ENCODE data around the gene TPSAB1. TPM values are rescaled to one million over a fixed set of nuclear protein-coding genes. Genes with fewer than 3 reads are reported as not detected.

TPSAB1 gene
- total and polyA plus RNA-seq, 4 experiments from 2014 or later: not detected

- H3K36me3 ChIP-seq (ENCODE audit: insufficient read depth, low read length): no peaks in the 10 kb centered on the region
- no peaks in the 10 kb centered on the region for H3K9me3 Mint-ChIP-seq
- H3K36me3 Mint-ChIP-seq: no peaks in the 10 kb centered on the region
- no peak overlapping the region for H3K4me3 Mint-ChIP-seq
- H3K4me3 ChIP-seq (ENCODE audit: low read length in 2 of 2): no peak overlapping the region
- no peaks in the 10 kb centered on the region for H3K4me1 ChIP-seq (ENCODE audit: insufficient read depth, low read length)
- H3K27me3 Mint-ChIP-seq: no peaks in the 10 kb centered on the region
- POLR2A ChIA-PET (ENCODE audit: partially characterized antibody): no interaction called here
- no peak overlapping the region for H3K27ac ChIP-seq (ENCODE audit: low read depth, low read length)
- H3K4me1 Mint-ChIP-seq: peaks cover 0 to under 1% (median 0%) of the 10 kb centered on the region in 4 donors
- no peaks in the 10 kb centered on the region for H3K9me3 ChIP-seq (ENCODE audit: control insufficient read depth in 1 of 2, low read length in 2 of 2)
- H3K27me3 ChIP-seq (ENCODE audit: insufficient read depth, low read length): no peaks in the 10 kb centered on the region
- H3K27ac Mint-ChIP-seq: no peak overlapping the region
- no peak for DNase-seq
- CTCF ChIA-PET (ENCODE audit: partially characterized antibody): no interaction called here
- intact Hi-C loops (cut with micrococcal nuclease): no loop called here
These were observed 38.2 kb upstream of the TPSAB1 start for GRCh38 chr16:1202274-1202673.

GRCh38 chr16:1204933-1205332 is 35.6 kb upstream of the TPSAB1 start:
- Mint-ChIP-seq H3K4me3 (no peak overlapping the region), H3K27ac (no peak overlapping the region), H3K36me3 (no peaks in the 10 kb centered on the region), H3K9me3 (no peaks in the 10 kb centered on the region), H3K27me3 (peaks cover 0 to 2% of the 10 kb centered on the region in 2 donors), H3K4me1 (peaks cover 0 to 4% (median 0%) of the 10 kb centered on the region in 4 donors)
- Histone ChIP-seq H3K36me3 (ENCODE audit: insufficient read depth, low read length) (no peaks in the 10 kb centered on the region), H3K4me3 (ENCODE audit: low read length in 2 of 2) (no peak overlapping the region), H3K9me3 (ENCODE audit: control insufficient read depth in 1 of 2, low read length in 2 of 2) (no peaks in the 10 kb centered on the region), H3K27ac (ENCODE audit: low read depth, low read length) (no peak overlapping the region), H3K27me3 (ENCODE audit: insufficient read depth, low read length) (no peaks in the 10 kb centered on the region), H3K4me1 (ENCODE audit: insufficient read depth, low read length) (no peaks in the 10 kb centered on the region)
- intact Hi-C loops (cut with micrococcal nuclease): no loop called here
- ChIA-PET POLR2A (ENCODE audit: partially characterized antibody) (no interaction called here), CTCF (ENCODE audit: partially characterized antibody) (no interaction called here)
- no peak for DNase-seq

- Mint-ChIP-seq H3K9me3 (no peaks in the 10 kb centered on the region), H3K27me3 (peaks cover 0 to 2% of the 10 kb centered on the region in 2 donors), H3K4me1 (peaks cover 0 to 4% (median 0%) of the 10 kb centered on the region in 4 donors), H3K36me3 (no peaks in the 10 kb centered on the region), H3K27ac (no peak overlapping the region), H3K4me3 (no peak overlapping the region)
- H3K27ac ChIP-seq (ENCODE audit: low read depth, low read length): no peak overlapping the region
- no peak overlapping the region for H3K4me3 ChIP-seq (ENCODE audit: low read length in 2 of 2)
- POLR2A ChIA-PET (ENCODE audit: partially characterized antibody): no interaction called here
- H3K4me1 ChIP-seq (ENCODE audit: insufficient read depth, low read length): no peaks in the 10 kb centered on the region
- H3K9me3 ChIP-seq (ENCODE audit: control insufficient read depth in 1 of 2, low read length in 2 of 2): no peaks in the 10 kb centered on the region
- no peaks in the 10 kb centered on the region for H3K36me3 ChIP-seq (ENCODE audit: insufficient read depth, low read length)
- CTCF ChIA-PET (ENCODE audit: partially characterized antibody): no interaction called here
- no peaks in the 10 kb centered on the region for H3K27me3 ChIP-seq (ENCODE audit: insufficient read depth, low read length)
- intact Hi-C loops (cut with micrococcal nuclease): no loop called here
- DNase-seq: no peak
These were observed 34.2 kb upstream of the TPSAB1 start for GRCh38 chr16:1206326-1206725.

GRCh38 chr16:1206786-1207185 is 33.7 kb upstream of the TPSAB1 start:
- Mint-ChIP-seq H3K4me1 (peaks cover 0 to 4% (median 0%) of the 10 kb centered on the region in 4 donors), H3K27ac (no peak overlapping the region), H3K4me3 (peak overlapping the region in 6 of 8 donors; percentile 20 to 77 (median 52)), H3K27me3 (peaks cover 0 to 2% of the 10 kb centered on the region in 2 donors), H3K36me3 (no peaks in the 10 kb centered on the region), H3K9me3 (no peaks in the 10 kb centered on the region)
- Histone ChIP-seq H3K36me3 (ENCODE audit: insufficient read depth, low read length) (no peaks in the 10 kb centered on the region), H3K9me3 (ENCODE audit: control insufficient read depth in 1 of 2, low read length in 2 of 2) (no peaks in the 10 kb centered on the region), H3K27ac (ENCODE audit: low read depth, low read length) (no peak overlapping the region), H3K4me1 (ENCODE audit: insufficient read depth, low read length) (no peaks in the 10 kb centered on the region), H3K27me3 (ENCODE audit: insufficient read depth, low read length) (no peaks in the 10 kb centered on the region), H3K4me3 (ENCODE audit: low read length in 2 of 2) (no peak overlapping the region)
- ChIA-PET POLR2A (ENCODE audit: partially characterized antibody) (no interaction called here), CTCF (ENCODE audit: partially characterized antibody) (no interaction called here)
- intact Hi-C loops (cut with micrococcal nuclease): no loop called here
- peak; percentile 6 to 49 (median 38) for DNase-seq

GRCh38 chr16:1208239-1208830 is 32.2 kb upstream of the TPSAB1 start:
- no peaks in the 10 kb centered on the region for H3K4me1 ChIP-seq (ENCODE audit: insufficient read depth, low read length)
- no peaks in the 10 kb centered on the region for H3K9me3 ChIP-seq (ENCODE audit: control insufficient read depth in 1 of 2, low read length in 2 of 2)
- Mint-ChIP-seq H3K27me3 (peaks cover 0 to 2% of the 10 kb centered on the region in 2 donors), H3K9me3 (no peaks in the 10 kb centered on the region), H3K27ac (peak overlapping the region in 3 of 7 donors; percentile 6 to 88 (median 24)), H3K4me3 (peak overlapping the region; percentile 37 to 82 (median 71)), H3K4me1 (peaks cover 0 to 4% (median 0%) of the 10 kb centered on the region in 4 donors), H3K36me3 (no peaks in the 10 kb centered on the region)
- H3K36me3 ChIP-seq (ENCODE audit: insufficient read depth, low read length): no peaks in the 10 kb centered on the region
- CTCF ChIA-PET (ENCODE audit: partially characterized antibody): interaction anchor here (0.9 kb wide), 1 partner anchor 14 kb away, joined by 3 read pairs; no protein-coding TSS in a partner anchor
- intact Hi-C loops (cut with micrococcal nuclease): no loop called here
- H3K27me3 ChIP-seq (ENCODE audit: insufficient read depth, low read length): no peaks in the 10 kb centered on the region
- no peak overlapping the region for H3K27ac ChIP-seq (ENCODE audit: low read depth, low read length)
- no peak overlapping the region for H3K4me3 ChIP-seq (ENCODE audit: low read length in 2 of 2)
- POLR2A ChIA-PET (ENCODE audit: partially characterized antibody): no interaction called here
- peak in 2 of 5 donors; percentile 16 to 19 for DNase-seq

- Histone ChIP-seq H3K27ac (ENCODE audit: low read depth, low read length) (no peak overlapping the region), H3K36me3 (ENCODE audit: insufficient read depth, low read length) (no peaks in the 10 kb centered on the region), H3K4me1 (ENCODE audit: insufficient read depth, low read length) (no peaks in the 10 kb centered on the region), H3K4me3 (ENCODE audit: low read length in 2 of 2) (no peak overlapping the region), H3K9me3 (ENCODE audit: control insufficient read depth in 1 of 2, low read length in 2 of 2) (no peaks in the 10 kb centered on the region), H3K27me3 (ENCODE audit: insufficient read depth, low read length) (no peaks in the 10 kb centered on the region)
- Mint-ChIP-seq H3K9me3 (no peaks in the 10 kb centered on the region), H3K27me3 (peaks cover 0 to 2% of the 10 kb centered on the region in 2 donors), H3K4me3 (no peak overlapping the region), H3K4me1 (peaks cover 0 to 4% (median 0%) of the 10 kb centered on the region in 4 donors), H3K36me3 (no peaks in the 10 kb centered on the region), H3K27ac (no peak overlapping the region)
- intact Hi-C loops (cut with micrococcal nuclease): no loop called here
- ChIA-PET POLR2A (ENCODE audit: partially characterized antibody) (no interaction called here), CTCF (ENCODE audit: partially characterized antibody) (no interaction called here)
- DNase-seq: no peak
These were observed 31.4 kb upstream of the TPSAB1 start for GRCh38 chr16:1209081-1209480.

- H3K27ac Mint-ChIP-seq: no peak overlapping the region
- Histone ChIP-seq H3K4me1 (ENCODE audit: insufficient read depth, low read length) (no peaks in the 10 kb centered on the region), H3K4me3 (ENCODE audit: low read length in 2 of 2) (no peak overlapping the region), H3K36me3 (ENCODE audit: insufficient read depth, low read length) (no peaks in the 10 kb centered on the region), H3K27me3 (ENCODE audit: insufficient read depth, low read length) (no peaks in the 10 kb centered on the region), H3K9me3 (ENCODE audit: control insufficient read depth in 1 of 2, low read length in 2 of 2) (no peaks in the 10 kb centered on the region), H3K27ac (ENCODE audit: low read depth, low read length) (no peak overlapping the region)
- ChIA-PET CTCF (ENCODE audit: partially characterized antibody) (no interaction called here), POLR2A (ENCODE audit: partially characterized antibody) (no interaction called here)
- intact Hi-C loops (cut with micrococcal nuclease): no loop called here
- no peaks in the 10 kb centered on the region for H3K9me3 Mint-ChIP-seq
- DNase-seq: no peak
- H3K27me3 Mint-ChIP-seq: peaks cover 0 to 2% of the 10 kb centered on the region in 2 donors
- H3K36me3 Mint-ChIP-seq: no peaks in the 10 kb centered on the region
- H3K4me3 Mint-ChIP-seq: no peak overlapping the region
- H3K4me1 Mint-ChIP-seq: peaks cover 0 to 4% (median 0%) of the 10 kb centered on the region in 4 donors
These were observed 30.0 kb upstream of the TPSAB1 start for GRCh38 chr16:1210461-1210860.
